Measurements from ENCODE around the gene SORBS1.

The SORBS1 gene

GRCh38 chr10:95430231-95430951, 130.8 kb downstream of the SORBS1 start:
- DNase-seq, result peak; percentile 53

- DNase-seq, result no peak
Measured at GRCh38 chr10:95429639-95430038, 131.5 kb downstream of the SORBS1 start.

GRCh38 chr10:95428701-95429100, 132.5 kb downstream of the SORBS1 start:
- no peak for DNase-seq

GRCh38 chr10:95426482-95426881, 134.7 kb downstream of the SORBS1 start:
- no peak for DNase-seq

GRCh38 chr10:95425592-95426465, 135.3 kb downstream of the SORBS1 start:
- no peak for DNase-seq

- no peak for DNase-seq
Measured at GRCh38 chr10:95423164-95424005, 137.8 kb downstream of the SORBS1 start.

GRCh38 chr10:95422233-95422632, 138.9 kb downstream of the SORBS1 start:
- no peak for DNase-seq

- DNase-seq, result no peak
Measured at GRCh38 chr10:95421782-95422181, 139.4 kb downstream of the SORBS1 start.

GRCh38 chr10:95419399-95419798, 141.8 kb downstream of the SORBS1 start:
- no peak for DNase-seq

GRCh38 chr10:95416973-95417372, 144.2 kb downstream of the SORBS1 start:
- no peak for DNase-seq

GRCh38 chr10:95416270-95416669, 144.9 kb downstream of the SORBS1 start:
- DNase-seq, result no peak

- DNase-seq, result no peak
Measured at GRCh38 chr10:95415621-95416031, 145.5 kb downstream of the SORBS1 start.

- no peak for DNase-seq
Measured at GRCh38 chr10:95414844-95415485, 146.2 kb downstream of the SORBS1 start.

GRCh38 chr10:95414016-95414830, 146.9 kb downstream of the SORBS1 start:
- DNase-seq, result no peak

- no peak for DNase-seq
Measured at GRCh38 chr10:95413588-95413987, 147.6 kb downstream of the SORBS1 start.

GRCh38 chr10:95411635-95412034, 149.5 kb downstream of the SORBS1 start:
- no peak for DNase-seq

GRCh38 chr10:95408983-95409873, 151.9 kb downstream of the SORBS1 start:
- no peak for DNase-seq

GRCh38 chr10:95408148-95408960, 152.8 kb downstream of the SORBS1 start:
- no peak for DNase-seq

GRCh38 chr10:95407546-95407945, 153.6 kb downstream of the SORBS1 start:
- DNase-seq, result no peak

Data from fibroblast of skin of right quadriceps (primary cell).